Neural cell (in vitro differentiated cells): Measurements from ENCODE around the gene COX10. TPM values are rescaled to one million over a fixed set of nuclear protein-coding genes. Genes with fewer than 3 reads are reported as not detected.
"Not testable (repeated sequence)": the region's sequence is repeated elsewhere in the genome, so short reads cannot be mapped to it uniquely, and the experiment has no call there.

Experiments used
- H2AFZ ChIP-seq: fragments of 200-600, 300-800 bp; sonication (generic), shearing (Covaris generic); 2 replicates; pipeline ENCODE4 v1.6.0; 2014; ENCODE audit warnings: low read depth, mild to moderate bottlenecking, antibody characterized with exemption, low read length, moderate library complexity
- H3F3A ChIP-seq: fragments of 200-600 bp; shearing (Covaris generic); 2 replicates; pipeline ENCODE4 v1.6.1; 2016; ENCODE audit warnings: mild to moderate bottlenecking, moderate library complexity, mixed read lengths, antibody characterized with exemption, low read length; ENCODE audit not compliant: insufficient read depth, poor library complexity, severe bottlenecking
- H3K27ac ChIP-seq: fragments of 200-600, 300-800 bp; sonication (generic), shearing (Covaris generic); 2 replicates; pipeline ENCODE4 v1.5.1; 2014; ENCODE audit warnings: mild to moderate bottlenecking, low read length, moderate library complexity
- H3K27me3 ChIP-seq: fragments of 300-800, 200-600 bp; sonication (generic), shearing (Covaris generic); 2 replicates; pipeline ENCODE4 v1.6.0; 2014; ENCODE audit warnings: mild to moderate bottlenecking, low read depth, low read length, moderate library complexity; ENCODE audit not compliant: insufficient read depth
- H3K36me3 ChIP-seq: fragments of 300-800, 200-600 bp; sonication (generic), shearing (Covaris generic); 2 replicates; pipeline ENCODE4 v1.5.1; 2014; ENCODE audit warnings: mild to moderate bottlenecking, antibody characterized with exemption, low read length, moderate library complexity; ENCODE audit not compliant: insufficient read depth
- H3K4me2 ChIP-seq: fragments of 300-800, 200-600 bp; sonication (generic), shearing (Covaris generic); 2 replicates; pipeline ENCODE4 v1.6.0; 2014; ENCODE audit warnings: mild to moderate bottlenecking, low read length
- H3K4me3 ChIP-seq: fragments of 300-800, 200-600 bp; sonication (generic), shearing (Covaris generic); 2 replicates; pipeline ENCODE4 v1.5.1; 2014; ENCODE audit warnings: mild to moderate bottlenecking, low read length, moderate library complexity
- H3K79me2 ChIP-seq: fragments of 200-600 bp; shearing (Covaris generic); replicated peaks from 2 replicates; pipeline ENCODE4 v1.6.0; 2014; ENCODE audit warnings: mild to moderate bottlenecking, low read length, moderate library complexity; ENCODE audit not compliant: insufficient read depth
- H3K9ac ChIP-seq: fragments of 300-800, 200-600 bp; sonication (generic), shearing (Covaris generic); 2 replicates; pipeline ENCODE4 v1.6.1; 2016; ENCODE audit warnings: mild to moderate bottlenecking, low read length, mixed read lengths
- H3K9me2 ChIP-seq: fragments of 200-600 bp; shearing (Covaris generic); 2 replicates; pipeline ENCODE4 v1.6.1; 2016; ENCODE audit warnings: mild to moderate bottlenecking, low read length, mixed read lengths; ENCODE audit not compliant: insufficient read depth
- H3K9me3 ChIP-seq: fragments of 200-600, 300-800 bp; sonication (generic), shearing (Covaris generic); 2 replicates; pipeline ENCODE4 v1.6.1; 2016; ENCODE audit warnings: mild to moderate bottlenecking, mixed run types, low read length, moderate library complexity, mixed read lengths
- H4K20me1 ChIP-seq: fragments of 200-600 bp; shearing (Covaris generic); 2 replicates; pipeline ENCODE4 v1.6.1; 2016; ENCODE audit warnings: mild to moderate bottlenecking, mixed run types; ENCODE audit not compliant: insufficient read depth
- polyA plus RNA-seq: library from polyadenylated mRNA; depleted of rRNA; stranded (reverse); fragments of >200 nt; gene quantifications from 2 replicates; pipeline ENCODE4 v1.2.3, GENCODE V29; 2014

The COX10 gene
- polyA plus RNA-seq, 1 donor from 2014 or later: 7.2 TPM

GRCh38 chr17:14176989-14177388 lies 107.7 kb downstream of the COX10 start:
- H3K4me3 ChIP-seq, H3K36me3 ChIP-seq, H3K27me3 ChIP-seq, H3K9me2 ChIP-seq, H3K9ac ChIP-seq, H3K4me2 ChIP-seq, H3K9me3 ChIP-seq, H4K20me1 ChIP-seq, H2AFZ ChIP-seq, H3K79me2 ChIP-seq, H3F3A ChIP-seq, H3K27ac ChIP-seq: not testable (repeated sequence)

- H3K4me3 ChIP-seq, H3K9me3 ChIP-seq, H3K9me2 ChIP-seq, H4K20me1 ChIP-seq, H3K4me2 ChIP-seq, H3K27me3 ChIP-seq, H3F3A ChIP-seq, H3K27ac ChIP-seq, H2AFZ ChIP-seq, H3K79me2 ChIP-seq, H3K9ac ChIP-seq, H3K36me3 ChIP-seq: not testable (repeated sequence)
These were observed 108.5 kb downstream of the COX10 start for GRCh38 chr17:14177801-14178200.

- not testable (repeated sequence) for H3K9me2 ChIP-seq, H3K36me3 ChIP-seq, H3K4me2 ChIP-seq
These were observed 110.6 kb downstream of the COX10 start for GRCh38 chr17:14179951-14180350.

GRCh38 chr17:14182084-14182483 lies 112.8 kb downstream of the COX10 start:
- H3K36me3 ChIP-seq, H3K4me2 ChIP-seq, H3K27me3 ChIP-seq, H3K79me2 ChIP-seq, H3K9me3 ChIP-seq, H3K9ac ChIP-seq, H2AFZ ChIP-seq, H4K20me1 ChIP-seq, H3K27ac ChIP-seq, H3K4me3 ChIP-seq, H3F3A ChIP-seq, H3K9me2 ChIP-seq: not testable (repeated sequence)

More at GRCh38 chr17:14179951-14180350, 110.6 kb downstream of the COX10 start:
- H3K27me3 ChIP-seq, H3F3A ChIP-seq, H3K27ac ChIP-seq, H2AFZ ChIP-seq, H3K9me3 ChIP-seq, H3K9ac ChIP-seq, H3K79me2 ChIP-seq, H4K20me1 ChIP-seq, H3K4me3 ChIP-seq: not testable (repeated sequence)

GRCh38 chr17:14184536-14184935 lies 115.2 kb downstream of the COX10 start:
- not testable (repeated sequence) for H3K9ac ChIP-seq

GRCh38 chr17:14186443-14186842 lies 117.1 kb downstream of the COX10 start:
- not testable (repeated sequence) for H3K9me2 ChIP-seq, H3K9me3 ChIP-seq

More at GRCh38 chr17:14184536-14184935, 115.2 kb downstream of the COX10 start:
- H3K27me3 ChIP-seq, H3K27ac ChIP-seq, H2AFZ ChIP-seq, H3K9me2 ChIP-seq, H3K79me2 ChIP-seq, H3K36me3 ChIP-seq, H3K4me3 ChIP-seq, H4K20me1 ChIP-seq, H3K9me3 ChIP-seq, H3F3A ChIP-seq, H3K4me2 ChIP-seq: not testable (repeated sequence)

GRCh38 chr17:14190774-14191173 lies 121.5 kb downstream of the COX10 start:
- H3K4me2 ChIP-seq, H3K27me3 ChIP-seq, H3K79me2 ChIP-seq, H3K9me3 ChIP-seq, H3K9me2 ChIP-seq, H3K36me3 ChIP-seq, H4K20me1 ChIP-seq, H2AFZ ChIP-seq, H3K27ac ChIP-seq, H3F3A ChIP-seq, H3K9ac ChIP-seq, H3K4me3 ChIP-seq: not testable (repeated sequence)

More at GRCh38 chr17:14186443-14186842, 117.1 kb downstream of the COX10 start:
- H3K27ac ChIP-seq, H3K79me2 ChIP-seq, H4K20me1 ChIP-seq, H3F3A ChIP-seq, H2AFZ ChIP-seq, H3K9ac ChIP-seq, H3K36me3 ChIP-seq, H3K4me3 ChIP-seq, H3K27me3 ChIP-seq, H3K4me2 ChIP-seq: not testable (repeated sequence)

- not testable (repeated sequence) for H3K9ac ChIP-seq, H2AFZ ChIP-seq, H3K4me3 ChIP-seq, H3K9me3 ChIP-seq, H3K4me2 ChIP-seq, H3F3A ChIP-seq, H4K20me1 ChIP-seq, H3K79me2 ChIP-seq, H3K27ac ChIP-seq, H3K36me3 ChIP-seq, H3K9me2 ChIP-seq, H3K27me3 ChIP-seq
These were observed 122.2 kb downstream of the COX10 start for GRCh38 chr17:14191469-14191868.
